Subcutaneous adipose tissue (tissue), 4 donors: Measurements from ENCODE around the gene LALBA. TPM values are rescaled to one million over a fixed set of nuclear protein-coding genes. Genes with fewer than 3 reads are reported as not detected.

Experiments used
- CTCF ChIP-seq: fragments of 450-650 bp; IDR thresholded peaks from one replicate; pipeline ENCODE4 v1.5.1; 2016; ENCODE audit warnings: low read depth, mild to moderate bottlenecking, control low read depth, antibody characterized with exemption, moderate library complexity
- total RNA-seq, 4 donors: library from RNA; depleted of rRNA; stranded (reverse); fragments of >200 nt; gene quantifications; one replicate each; pipeline ENCODE4 v1.1.0, GENCODE V29; 2016

LALBA gene
- total RNA-seq, 4 donors from 2014 or later: not detected

- no peak for TF ChIP-seq CTCF
These were observed 22.8 kb upstream of the LALBA start for GRCh38 chr12:48592591-48593086.

GRCh38 chr12:48586361-48586760, 16.5 kb upstream of the LALBA start:
- TF ChIP-seq CTCF: no peak

GRCh38 chr12:48583728-48584127, 13.9 kb upstream of the LALBA start:
- no peak for TF ChIP-seq CTCF

GRCh38 chr12:48580831-48581230, 11.0 kb upstream of the LALBA start:
- no peak for TF ChIP-seq CTCF

- TF ChIP-seq CTCF: no peak
These were observed 2.5 kb upstream of the LALBA start for GRCh38 chr12:48572326-48572725.

- TF ChIP-seq CTCF: no peak
These were observed 2.1 kb downstream of the LALBA start for GRCh38 chr12:48567731-48568130.

GRCh38 chr12:48557919-48558318, 11.9 kb downstream of the LALBA start:
- no peak for TF ChIP-seq CTCF
